ENCODE data around the gene DPP6.

Gene DPP6

GRCh38 chr7:154559454-154559853 is 507.3 kb downstream of the DPP6 start:
- no peak for DNase-seq (ENCODE audit: low spot score)
- in situ Hi-C loops (cut with MboI; ENCODE audit: low pct_unique_long_range_greater_than_20kb, low sequenced_read_pairs, unreplicated experiment): no loop called here

GRCh38 chr7:154564676-154565075 is 512.5 kb downstream of the DPP6 start:
- DNase-seq (ENCODE audit: low spot score): no peak
- no peak for TF ChIP-seq CTCF (IDR thresholded peaks at IDR 0.05; ENCODE audit: extremely low read depth, insufficient read depth, missing control alignments)
- in situ Hi-C loops (cut with MboI; ENCODE audit: low pct_unique_long_range_greater_than_20kb, low sequenced_read_pairs, unreplicated experiment): no loop called here

More at GRCh38 chr7:154559454-154559853, 507.3 kb downstream of the DPP6 start:
- TF ChIP-seq CTCF (IDR thresholded peaks at IDR 0.05; ENCODE audit: extremely low read depth, insufficient read depth, missing control alignments): no peak

- no peak for TF ChIP-seq CTCF (IDR thresholded peaks at IDR 0.05; ENCODE audit: extremely low read depth, insufficient read depth, missing control alignments)
- DNase-seq (ENCODE audit: low spot score): no peak
- in situ Hi-C loops (cut with MboI; ENCODE audit: low pct_unique_long_range_greater_than_20kb, low sequenced_read_pairs, unreplicated experiment): no loop called here
These were observed 514.7 kb downstream of the DPP6 start for GRCh38 chr7:154566877-154567276.

- in situ Hi-C loops (cut with MboI; ENCODE audit: low pct_unique_long_range_greater_than_20kb, low sequenced_read_pairs, unreplicated experiment): no loop called here
- no peak for TF ChIP-seq CTCF (IDR thresholded peaks at IDR 0.05; ENCODE audit: extremely low read depth, insufficient read depth, missing control alignments)
- no peak for DNase-seq (ENCODE audit: low spot score)
These were observed 516.1 kb downstream of the DPP6 start for GRCh38 chr7:154568346-154568745.

- no peak for TF ChIP-seq CTCF (IDR thresholded peaks at IDR 0.05; ENCODE audit: extremely low read depth, insufficient read depth, missing control alignments)
- in situ Hi-C loops (cut with MboI; ENCODE audit: low pct_unique_long_range_greater_than_20kb, low sequenced_read_pairs, unreplicated experiment): no loop called here
- DNase-seq (ENCODE audit: low spot score): no peak
These were observed 517.7 kb downstream of the DPP6 start for GRCh38 chr7:154569916-154570315.

- no peak for TF ChIP-seq CTCF (IDR thresholded peaks at IDR 0.05; ENCODE audit: extremely low read depth, insufficient read depth, missing control alignments)
- no peak for DNase-seq (ENCODE audit: low spot score)
- in situ Hi-C loops (cut with MboI; ENCODE audit: low pct_unique_long_range_greater_than_20kb, low sequenced_read_pairs, unreplicated experiment): no loop called here
These were observed 519.6 kb downstream of the DPP6 start for GRCh38 chr7:154571772-154572171.

GRCh38 chr7:154574235-154574634 is 522.0 kb downstream of the DPP6 start:
- no peak for TF ChIP-seq CTCF (IDR thresholded peaks at IDR 0.05; ENCODE audit: extremely low read depth, insufficient read depth, missing control alignments)
- in situ Hi-C loops (cut with MboI; ENCODE audit: low pct_unique_long_range_greater_than_20kb, low sequenced_read_pairs, unreplicated experiment): no loop called here

More at GRCh38 chr7:154574235-154574634, 522.0 kb downstream of the DPP6 start:
- no peak for DNase-seq (ENCODE audit: low spot score)

Measured in GM13977 (cell line).